GM13977 (cell line): Measurements from ENCODE around the gene ISOC1.

Experiments
- DNase-seq: peaks from one replicate; pipeline ENCODE4 v3.0.0; 2012; ENCODE audit warnings: low spot score
- CTCF ChIP-seq: IDR thresholded peaks from 2 replicates; pipeline ENCODE4 v1.5.1; 2012; ENCODE audit warnings: mild to moderate bottlenecking, control low read depth; ENCODE audit not compliant: insufficient read depth; ENCODE audit errors: extremely low read depth, missing control alignments
- in situ Hi-C: fragments of 300-500 bp; cut with MboI; formaldehyde crosslinking; loops from one replicate; pipeline ENCODE4 v1.12.0; 2022; ENCODE audit warnings: low sequenced_read_pairs, low pct_unique_long_range_greater_than_20kb, mixed read lengths, inconsistent platforms; ENCODE audit not compliant: unreplicated experiment

The ISOC1 gene

DNA sequence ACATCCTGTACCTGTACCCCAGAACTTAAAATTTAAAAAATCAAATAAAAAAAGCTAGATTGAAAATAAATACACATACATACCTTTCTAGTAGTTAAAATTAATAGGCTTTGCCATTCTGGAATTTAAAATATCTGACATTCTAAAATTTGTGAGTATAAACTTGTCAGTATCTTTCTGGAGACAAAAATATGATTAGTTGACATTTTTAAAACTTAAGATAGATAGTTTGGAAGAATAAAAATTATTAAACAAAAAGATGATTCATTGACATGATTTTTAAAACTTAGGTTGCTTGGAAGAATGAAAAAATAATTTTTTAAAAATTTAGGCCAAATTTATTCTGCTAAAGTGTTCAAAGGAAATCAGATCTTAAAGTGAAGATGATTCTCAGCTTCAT lies 43.1 kb downstream of the ISOC1 start:
- in situ Hi-C loops: loop anchor here (25.0 kb wide), 1 partner anchor 225 kb away; no protein-coding TSS in a partner anchor
- no peak for TF ChIP-seq CTCF
- no peak for DNase-seq

- TF ChIP-seq CTCF: no peak
- DNase-seq: no peak
- in situ Hi-C loops: loop anchor here (25.0 kb wide), 1 partner anchor 229 kb away; no protein-coding TSS in a partner anchor
Measured at GRCh38 chr5:129141078-129141477, 46.5 kb downstream of the ISOC1 start.

DNA sequence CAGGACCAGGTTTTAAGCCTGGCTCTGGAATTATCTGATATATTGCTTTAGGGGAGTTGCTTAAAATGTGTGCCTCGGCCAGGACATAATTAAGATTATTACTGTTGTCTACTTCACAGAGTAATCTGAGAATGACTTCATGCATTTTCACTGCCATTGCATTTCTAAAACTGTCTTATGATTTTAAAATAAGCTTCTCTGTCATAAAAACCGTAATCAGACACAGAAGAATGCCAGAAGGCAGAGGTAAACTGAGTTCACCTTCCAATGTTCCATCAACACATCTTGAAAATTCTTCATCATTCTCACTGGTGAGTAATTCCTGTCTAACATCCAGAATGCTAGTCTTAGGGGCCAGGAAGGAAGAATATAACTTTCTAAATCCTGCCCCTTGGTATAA lies 47.1 kb downstream of the ISOC1 start:
- DNase-seq: no peak
- TF ChIP-seq CTCF: no peak
- in situ Hi-C loops: loop anchor here (25.0 kb wide), 1 partner anchor 229 kb away; no protein-coding TSS in a partner anchor

- in situ Hi-C loops: no loop called here
- DNase-seq: no peak
- TF ChIP-seq CTCF: no peak
Measured at GRCh38 chr5:129155876-129156275, 61.3 kb downstream of the ISOC1 start.

DNA sequence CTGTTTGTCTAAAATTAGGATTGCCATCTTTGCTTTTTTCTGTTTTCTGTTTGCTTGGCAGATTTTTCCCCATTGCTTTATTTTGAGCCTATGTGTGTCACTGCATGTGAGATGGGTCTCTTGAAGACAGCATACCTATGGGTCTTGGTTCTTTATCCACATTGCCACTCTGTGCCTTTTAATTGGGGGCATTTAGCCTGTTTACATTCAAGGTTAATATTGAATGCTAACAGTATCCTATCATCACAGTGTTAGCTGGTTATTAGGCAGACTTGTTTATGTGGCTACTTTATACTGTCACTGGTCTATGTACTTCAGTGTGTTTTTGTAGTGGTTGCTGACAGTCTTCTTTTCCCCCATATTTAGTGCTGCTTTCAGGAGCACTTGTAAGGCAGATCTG lies 67.3 kb downstream of the ISOC1 start:
- no peak for DNase-seq
- TF ChIP-seq CTCF: no peak
- in situ Hi-C loops: no loop called here
